Measurements from ENCODE around the gene ITGAL.
A peak's percentile ranks its signal among the peaks of the same experiment; 100 is the strongest.

ITGAL gene

GRCh38 chr16:30565984-30566383 is 93.4 kb downstream of the ITGAL start:
- no peak overlapping the region for H3K27ac ChIP-seq (ENCODE audit: low read length)
- H2AFZ ChIP-seq (ENCODE audit: low read length) = no peak overlapping the region
- H3K4me1 ChIP-seq (ENCODE audit: low read length) = peaks cover 13% of the 10 kb centered on the region
- H3K4me3 ChIP-seq (ENCODE audit: low read length) = no peak overlapping the region
- H3K79me2 ChIP-seq (ENCODE audit: low read length) = no peaks in the 10 kb centered on the region
- no peaks in the 10 kb centered on the region for H3K27me3 ChIP-seq (replicated peaks; ENCODE audit: insufficient read depth, low read length)
- no peak for TF ChIP-seq CTCF (IDR thresholded peaks at IDR 0.05; ENCODE audit: low read length)
- TF ChIP-seq EZH2 (optimal IDR thresholded peaks at IDR 0.05; ENCODE audit: low read depth, low read length) = no peak
- TF ChIP-seq EZH2phosphoT487 (IDR thresholded peaks at IDR 0.05; ENCODE audit: low read length) = no peak
- no peaks in the 10 kb centered on the region for H3K36me3 ChIP-seq (replicated peaks; ENCODE audit: insufficient read depth, low read length)
- no peaks in the 10 kb centered on the region for H3K9me3 ChIP-seq (replicated peaks; ENCODE audit: insufficient read depth, low read length)
- H3F3A ChIP-seq (ENCODE audit: insufficient read depth, low read length) = peaks cover 9% of the 10 kb centered on the region
- no peaks in the 10 kb centered on the region for H4K20me1 ChIP-seq (ENCODE audit: insufficient read depth, low read length)
- no peaks in the 10 kb centered on the region for H3K9me2 ChIP-seq (replicated peaks; ENCODE audit: insufficient read depth, low read length)
- no peak overlapping the region for H3K4me2 ChIP-seq (ENCODE audit: low read depth, low read length)
- DNase-seq = no peak
- no peak overlapping the region for H3K9ac ChIP-seq (ENCODE audit: low read length)

- H2AFZ ChIP-seq (ENCODE audit: low read length) = no peak overlapping the region
- no peaks in the 10 kb centered on the region for H3K36me3 ChIP-seq (replicated peaks; ENCODE audit: insufficient read depth, low read length)
- no peaks in the 10 kb centered on the region for H3K9me3 ChIP-seq (replicated peaks; ENCODE audit: insufficient read depth, low read length)
- H3K9ac ChIP-seq (ENCODE audit: low read length) = no peak overlapping the region
- DNase-seq = no peak
- H3K9me2 ChIP-seq (replicated peaks; ENCODE audit: insufficient read depth, low read length) = no peaks in the 10 kb centered on the region
- H3K79me2 ChIP-seq (ENCODE audit: low read length) = no peaks in the 10 kb centered on the region
- H3K4me1 ChIP-seq (ENCODE audit: low read length) = peaks cover 13% of the 10 kb centered on the region
- peaks cover 13% of the 10 kb centered on the region for H3F3A ChIP-seq (ENCODE audit: insufficient read depth, low read length)
- H3K4me2 ChIP-seq (ENCODE audit: low read depth, low read length) = no peak overlapping the region
- no peaks in the 10 kb centered on the region for H4K20me1 ChIP-seq (ENCODE audit: insufficient read depth, low read length)
- no peak overlapping the region for H3K4me3 ChIP-seq (ENCODE audit: low read length)
- no peak overlapping the region for H3K27ac ChIP-seq (ENCODE audit: low read length)
- TF ChIP-seq CTCF (IDR thresholded peaks at IDR 0.05; ENCODE audit: low read length) (no peak), EZH2 (optimal IDR thresholded peaks at IDR 0.05; ENCODE audit: low read depth, low read length) (no peak), EZH2phosphoT487 (IDR thresholded peaks at IDR 0.05; ENCODE audit: low read length) (no peak)
- no peaks in the 10 kb centered on the region for H3K27me3 ChIP-seq (replicated peaks; ENCODE audit: insufficient read depth, low read length)
Observed at GRCh38 chr16:30566531-30566930, 94.0 kb downstream of the ITGAL start.

- Histone ChIP-seq H3K4me2 (ENCODE audit: low read depth, low read length) (peak overlapping the region; percentile 60; the same call in 1 of the 2 replicates), H3F3A (ENCODE audit: insufficient read depth, low read length) (peaks cover 17% of the 10 kb centered on the region)
Observed at GRCh38 chr16:30567160-30567990, 94.8 kb downstream of the ITGAL start.

More at GRCh38 chr16:30567160-30567990, 94.8 kb downstream of the ITGAL start:
- Histone ChIP-seq H4K20me1 (ENCODE audit: insufficient read depth, low read length) (no peaks in the 10 kb centered on the region), H3K79me2 (ENCODE audit: low read length) (no peaks in the 10 kb centered on the region), H3K9me3 (replicated peaks; ENCODE audit: insufficient read depth, low read length) (no peaks in the 10 kb centered on the region), H3K4me3 (ENCODE audit: low read length) (no peak overlapping the region), H3K27me3 (replicated peaks; ENCODE audit: insufficient read depth, low read length) (no peaks in the 10 kb centered on the region), H3K9me2 (replicated peaks; ENCODE audit: insufficient read depth, low read length) (no peaks in the 10 kb centered on the region), H3K36me3 (replicated peaks; ENCODE audit: insufficient read depth, low read length) (no peaks in the 10 kb centered on the region), H3K27ac (ENCODE audit: low read length) (peak overlapping the region; percentile 74; the same call in 1 of the 2 replicates), H3K4me1 (ENCODE audit: low read length) (peaks cover 13% of the 10 kb centered on the region), H2AFZ (ENCODE audit: low read length) (peak overlapping the region; percentile 64), H3K9ac (ENCODE audit: low read length) (peak overlapping the region; percentile 39; the same call in 1 of the 2 replicates)
- no peak for TF ChIP-seq CTCF (IDR thresholded peaks at IDR 0.05; ENCODE audit: low read length)
- TF ChIP-seq EZH2phosphoT487 (IDR thresholded peaks at IDR 0.05; ENCODE audit: low read length) = no peak
- TF ChIP-seq EZH2 (optimal IDR thresholded peaks at IDR 0.05; ENCODE audit: low read depth, low read length) = no peak
- no peak for DNase-seq

All from MM.1S (cell line).